ENCODE measurements around the gene FUT8. TPM values are rescaled to one million over a fixed set of nuclear protein-coding genes. Genes with fewer than 3 reads are reported as not detected.

Gene FUT8
- 29.6 TPM for polyA plus RNA-seq (2013, experiment 1 of 2)
- 34.6 TPM for polyA plus RNA-seq (2013, experiment 2 of 2)

DNA sequence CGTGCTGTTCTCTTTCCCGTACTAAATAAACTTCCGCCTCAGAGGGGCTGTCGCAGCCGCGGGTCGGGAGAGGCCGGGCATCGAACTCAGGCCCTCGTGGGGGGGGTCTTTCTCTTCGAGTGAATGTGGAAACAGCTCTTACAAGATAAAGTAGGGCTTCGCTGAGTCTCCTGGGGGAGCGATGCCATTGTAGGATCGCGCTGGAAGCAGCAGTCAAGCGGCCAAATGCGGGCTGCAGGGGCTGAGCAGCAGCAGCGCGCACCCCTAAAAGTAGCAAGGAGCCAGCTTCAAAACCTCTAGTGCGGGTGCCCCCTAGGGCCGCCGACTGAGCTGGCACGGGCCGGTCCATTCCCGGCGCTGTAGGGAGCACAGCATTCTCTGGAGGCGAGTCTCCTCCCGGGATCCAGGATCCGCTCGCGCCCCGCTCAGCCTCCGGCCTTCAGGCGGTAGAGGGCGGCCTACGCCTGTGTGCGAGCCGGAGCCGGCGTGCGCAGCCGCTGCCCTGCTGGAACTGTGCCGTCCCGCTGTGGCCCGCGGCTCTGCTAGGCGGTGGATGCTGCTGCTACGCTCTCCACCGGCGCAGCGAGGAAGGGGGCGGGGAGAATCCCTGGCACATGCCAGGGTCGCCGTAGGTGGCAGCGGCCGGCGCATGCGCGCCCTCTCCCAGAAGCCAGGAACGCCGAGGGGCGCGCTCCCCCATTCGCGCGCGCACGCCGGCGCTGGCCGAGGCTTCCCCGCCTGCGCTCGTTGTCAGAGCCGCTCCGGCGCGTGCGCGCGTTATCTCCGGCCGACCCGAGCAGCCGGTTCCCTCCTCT is at the start of gene FUT8:
Gene FUT8, plus strand, starts transcription at position 699 of the 815 bp plus-strand sequence. CDS start 148,834 bp downstream, outside the sequence.
- H3K4me3 ChIP-seq (ENCODE audit: low read length), result peak within 1 kb of the TSS; percentile 84
- WGBS, result under 1% methylated on average over 85 of the region's 85 CpGs
- no peaks in the 10 kb centered on the region for H3K9me3 ChIP-seq (ENCODE audit: insufficient read depth, low read depth, low read length)
- peak within 1 kb of the TSS; percentile 93 for H3K27ac ChIP-seq (ENCODE audit: low read depth, low read length)
- H3K36me3 ChIP-seq (ENCODE audit: insufficient read depth, low read length), result no peaks in the 10 kb centered on the region
- H3K27me3 ChIP-seq (ENCODE audit: insufficient read depth, low read length), result no peaks in the 10 kb centered on the region
- H3K4me1 ChIP-seq (ENCODE audit: insufficient read depth, low read length), result peaks cover 15% of the 10 kb centered on the region
- peak within 1 kb of the TSS; percentile 86 for H3K9ac ChIP-seq (ENCODE audit: low read depth, low read length)

DNA sequence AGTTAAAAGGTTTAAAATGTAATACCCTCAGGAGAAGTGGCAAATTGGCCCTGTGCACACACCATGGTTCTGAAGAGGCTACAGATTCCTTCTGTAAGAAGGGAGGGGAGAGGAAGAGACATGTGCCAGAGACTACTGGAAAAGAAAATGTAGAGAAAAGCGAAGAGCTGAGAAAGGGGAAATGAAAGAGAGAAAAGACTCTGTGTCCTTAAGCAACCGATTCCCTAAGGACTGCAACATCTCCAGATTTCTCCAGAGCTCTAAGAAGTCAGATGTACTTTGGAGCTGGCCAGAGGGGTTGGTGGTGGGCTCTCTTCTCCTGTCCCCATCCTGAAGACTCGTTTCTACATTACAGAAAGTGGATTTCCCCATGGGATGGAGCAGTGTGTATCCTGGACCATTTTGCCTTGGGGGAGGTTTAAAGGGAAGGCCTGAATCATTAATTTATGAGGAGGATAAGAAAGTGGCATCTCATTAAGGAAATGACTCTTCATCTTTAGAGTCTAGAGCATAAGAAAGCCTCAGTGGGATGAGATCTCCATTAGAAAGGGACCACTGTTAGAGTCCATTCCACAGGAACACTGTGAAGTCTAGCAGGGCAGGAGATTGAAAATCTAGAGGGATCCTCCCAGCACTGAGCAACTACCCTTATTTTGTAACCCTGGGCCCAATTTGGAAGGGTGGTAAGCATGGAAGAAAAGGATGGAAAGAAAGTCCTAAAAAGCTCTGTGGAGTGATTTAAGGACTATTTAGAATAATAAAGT is 45.5 kb upstream of the FUT8 start:
- Histone ChIP-seq H3K9ac (ENCODE audit: low read depth, low read length) (no peak overlapping the region), H3K4me3 (ENCODE audit: low read length) (no peak overlapping the region), H3K9me3 (ENCODE audit: insufficient read depth, low read depth, low read length) (no peaks in the 10 kb centered on the region), H3K4me1 (ENCODE audit: insufficient read depth, low read length) (peaks cover 28% of the 10 kb centered on the region), H3K36me3 (ENCODE audit: insufficient read depth, low read length) (no peaks in the 10 kb centered on the region), H3K27me3 (ENCODE audit: insufficient read depth, low read length) (no peaks in the 10 kb centered on the region), H3K27ac (ENCODE audit: low read depth, low read length) (peak overlapping the region; percentile 74)
- WGBS, result 90% methylated on average over 3 of the region's 3 CpGs

DNA sequence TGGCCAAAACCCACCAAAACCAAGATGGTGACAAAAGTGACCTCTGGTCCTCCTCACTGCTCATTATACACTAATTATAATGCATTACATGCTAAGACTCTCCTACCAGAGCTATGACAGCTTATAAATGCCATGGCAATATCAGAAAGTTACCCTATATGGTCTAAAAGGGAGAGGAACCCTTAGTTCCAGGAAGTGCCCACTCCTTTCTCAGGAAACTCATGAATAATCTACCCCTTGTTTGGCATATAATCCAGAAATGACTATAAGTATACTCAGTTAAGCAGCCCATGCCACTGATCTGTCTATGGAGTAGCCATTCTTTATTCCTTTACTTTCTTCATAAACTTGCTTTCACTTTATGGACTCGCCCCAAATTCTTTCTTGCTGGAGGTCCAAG is 43.0 kb upstream of the FUT8 start:
- WGBS, result 90% methylated on average over 1 of the region's 1 CpG

DNA sequence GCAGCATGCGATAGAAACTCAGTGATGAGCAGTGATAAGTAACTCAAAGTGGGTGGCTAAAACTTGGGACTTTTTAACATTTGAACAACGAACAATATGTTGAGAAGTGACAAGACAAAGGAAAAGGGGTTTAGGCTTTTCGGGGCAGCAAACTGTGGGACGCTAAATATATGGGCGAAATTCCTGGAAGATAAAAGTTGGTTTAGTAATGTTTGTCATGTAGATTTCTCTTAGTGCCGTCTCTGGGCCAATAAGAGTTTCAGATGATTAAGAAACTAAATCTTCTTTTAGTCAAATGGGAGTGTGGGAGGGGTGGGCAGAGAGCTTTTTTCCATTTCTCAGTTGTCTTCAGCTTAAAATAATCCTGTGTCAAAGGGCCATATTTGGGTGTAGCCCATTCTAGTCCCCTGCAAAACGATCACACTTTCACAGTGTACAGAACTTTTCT is 41.7 kb upstream of the FUT8 start:
- Histone ChIP-seq H3K9me3 (ENCODE audit: insufficient read depth, low read depth, low read length) (no peaks in the 10 kb centered on the region), H3K27me3 (ENCODE audit: insufficient read depth, low read length) (no peaks in the 10 kb centered on the region), H3K36me3 (ENCODE audit: insufficient read depth, low read length) (no peaks in the 10 kb centered on the region), H3K27ac (ENCODE audit: low read depth, low read length) (peak overlapping the region; percentile 59; the same call in 1 of the 2 replicates), H3K9ac (ENCODE audit: low read depth, low read length) (no peak overlapping the region), H3K4me3 (ENCODE audit: low read length) (no peak overlapping the region), H3K4me1 (ENCODE audit: insufficient read depth, low read length) (peaks cover 28% of the 10 kb centered on the region)
- 41% methylated on average over 6 of the region's 7 CpGs for WGBS

More for the DNA sequence above, 43.0 kb upstream of the FUT8 start:
- Histone ChIP-seq H3K27ac (ENCODE audit: low read depth, low read length) (no peak overlapping the region), H3K27me3 (ENCODE audit: insufficient read depth, low read length) (no peaks in the 10 kb centered on the region), H3K9me3 (ENCODE audit: insufficient read depth, low read depth, low read length) (no peaks in the 10 kb centered on the region), H3K9ac (ENCODE audit: low read depth, low read length) (no peak overlapping the region), H3K4me1 (ENCODE audit: insufficient read depth, low read length) (peaks cover 28% of the 10 kb centered on the region), H3K36me3 (ENCODE audit: insufficient read depth, low read length) (no peaks in the 10 kb centered on the region), H3K4me3 (ENCODE audit: low read length) (no peak overlapping the region)

DNA sequence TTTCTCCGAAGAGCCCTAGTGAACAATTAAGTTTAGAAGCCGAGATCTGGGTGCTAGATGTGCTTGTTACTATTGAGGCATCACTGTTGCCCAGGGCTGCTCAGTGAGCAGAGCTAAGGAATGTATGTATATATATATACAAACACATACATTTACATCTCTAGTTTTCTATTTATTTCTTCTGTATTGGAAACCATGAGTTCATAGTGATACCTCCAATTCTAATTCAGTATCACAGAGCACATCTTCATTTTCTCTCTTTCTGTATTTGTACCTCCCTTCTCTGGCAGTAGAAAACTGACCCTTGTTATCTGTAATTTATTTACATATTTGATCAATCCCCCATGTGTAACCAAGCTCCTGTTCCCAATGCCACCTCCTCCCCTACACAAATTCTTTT is 40.7 kb upstream of the FUT8 start:
- WGBS, result 93% methylated on average over 2 of the region's 2 CpGs

DNA sequence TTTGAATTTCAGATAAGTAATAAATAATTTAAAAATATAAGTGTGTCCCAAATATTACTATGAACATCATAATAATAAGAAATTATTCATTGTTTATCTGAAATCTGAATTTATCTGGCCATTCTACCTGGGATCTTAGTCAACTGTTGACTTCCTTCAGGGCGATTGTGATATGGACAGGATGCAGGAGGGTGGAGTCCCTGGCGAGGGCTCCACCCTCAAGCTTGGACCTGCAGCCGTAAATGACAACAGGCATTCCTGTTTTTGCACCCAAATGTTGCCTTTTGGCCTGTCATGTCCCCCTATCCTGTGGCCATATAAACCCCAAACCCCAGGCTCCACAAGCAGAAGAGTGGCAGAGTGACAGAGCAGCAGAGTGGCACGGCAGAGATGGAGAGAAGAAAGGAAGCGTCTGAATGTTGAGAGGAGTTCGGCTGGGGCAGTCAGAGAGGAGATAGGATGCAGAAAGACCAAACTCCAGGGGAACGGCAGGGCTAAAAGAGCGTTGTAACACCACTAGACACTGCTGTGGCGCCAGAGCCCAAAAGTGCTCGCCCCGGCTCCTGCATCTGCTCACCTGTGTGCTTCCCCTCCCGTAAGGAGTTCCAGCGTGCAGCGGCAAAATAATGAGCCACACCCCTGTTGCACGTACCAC is 39.4 kb upstream of the FUT8 start:
- no peaks in the 10 kb centered on the region for H3K9me3 ChIP-seq (ENCODE audit: insufficient read depth, low read depth, low read length)
- no peaks in the 10 kb centered on the region for H3K27me3 ChIP-seq (ENCODE audit: insufficient read depth, low read length)
- H3K4me1 ChIP-seq (ENCODE audit: insufficient read depth, low read length), result peaks cover 13% of the 10 kb centered on the region
- H3K4me3 ChIP-seq (ENCODE audit: low read length), result no peak overlapping the region
- no peaks in the 10 kb centered on the region for H3K36me3 ChIP-seq (ENCODE audit: insufficient read depth, low read length)
- no peak overlapping the region for H3K9ac ChIP-seq (ENCODE audit: low read depth, low read length)
- no peak overlapping the region for H3K27ac ChIP-seq (ENCODE audit: low read depth, low read length)
- 89% methylated on average over 15 of the region's 15 CpGs for WGBS

More for the DNA sequence above, 40.7 kb upstream of the FUT8 start:
- H3K27me3 ChIP-seq (ENCODE audit: insufficient read depth, low read length), result no peaks in the 10 kb centered on the region
- no peak overlapping the region for H3K4me3 ChIP-seq (ENCODE audit: low read length)
- peaks cover 22% of the 10 kb centered on the region for H3K4me1 ChIP-seq (ENCODE audit: insufficient read depth, low read length)
- H3K27ac ChIP-seq (ENCODE audit: low read depth, low read length), result no peak overlapping the region
- no peaks in the 10 kb centered on the region for H3K36me3 ChIP-seq (ENCODE audit: insufficient read depth, low read length)
- H3K9me3 ChIP-seq (ENCODE audit: insufficient read depth, low read depth, low read length), result no peaks in the 10 kb centered on the region
- H3K9ac ChIP-seq (ENCODE audit: low read depth, low read length), result no peak overlapping the region

DNA sequence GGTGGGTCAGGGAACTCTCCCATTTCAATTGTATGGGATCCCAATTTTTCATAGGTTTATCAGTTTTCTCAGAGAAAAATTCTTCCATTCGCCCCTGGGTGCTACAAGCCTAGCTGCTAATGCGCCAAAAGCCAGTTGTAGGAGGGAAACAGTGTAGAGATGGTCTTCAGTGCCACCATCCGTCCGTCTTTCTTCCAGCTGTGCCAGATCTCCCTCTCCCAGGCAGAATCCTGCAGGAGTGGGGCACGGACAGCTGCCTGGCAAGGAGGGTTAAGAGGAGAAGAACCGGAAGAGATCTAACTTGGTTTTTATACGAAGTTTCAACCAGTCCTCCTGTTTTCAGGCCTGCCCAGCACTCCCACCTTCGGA is 38.9 kb upstream of the FUT8 start:
- Histone ChIP-seq H3K4me1 (ENCODE audit: insufficient read depth, low read length) (peaks cover 13% of the 10 kb centered on the region), H3K9me3 (ENCODE audit: insufficient read depth, low read depth, low read length) (no peaks in the 10 kb centered on the region), H3K27ac (ENCODE audit: low read depth, low read length) (no peak overlapping the region), H3K27me3 (ENCODE audit: insufficient read depth, low read length) (no peaks in the 10 kb centered on the region), H3K36me3 (ENCODE audit: insufficient read depth, low read length) (no peaks in the 10 kb centered on the region), H3K4me3 (ENCODE audit: low read length) (no peak overlapping the region), H3K9ac (ENCODE audit: low read depth, low read length) (no peak overlapping the region)
- WGBS, result 90% methylated on average over 8 of the region's 8 CpGs

DNA sequence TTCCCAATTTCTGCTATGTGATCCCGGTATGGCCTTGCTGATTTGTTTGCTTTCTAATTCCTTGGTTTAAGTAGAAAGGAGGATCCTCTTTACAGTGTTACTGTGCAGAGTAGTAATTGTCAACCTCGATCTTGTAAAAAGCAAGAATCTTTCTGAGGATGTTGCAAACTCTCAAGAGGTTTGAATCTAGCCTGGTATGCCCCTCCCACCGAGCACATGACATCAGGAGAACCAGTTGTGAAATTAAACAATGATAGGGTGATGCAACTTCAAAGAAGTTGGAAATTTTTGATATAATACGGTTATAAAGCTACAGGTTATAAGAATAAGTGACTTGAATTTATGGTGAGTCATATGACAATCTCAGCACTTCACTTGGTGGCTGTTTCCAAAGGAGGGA is 35.0 kb upstream of the FUT8 start:
- H3K4me1 ChIP-seq (ENCODE audit: insufficient read depth, low read length), result no peaks in the 10 kb centered on the region
- no peak overlapping the region for H3K4me3 ChIP-seq (ENCODE audit: low read length)
- H3K27ac ChIP-seq (ENCODE audit: low read depth, low read length), result no peak overlapping the region
- no peaks in the 10 kb centered on the region for H3K36me3 ChIP-seq (ENCODE audit: insufficient read depth, low read length)
- no peak overlapping the region for H3K9ac ChIP-seq (ENCODE audit: low read depth, low read length)
- H3K27me3 ChIP-seq (ENCODE audit: insufficient read depth, low read length), result no peaks in the 10 kb centered on the region
- H3K9me3 ChIP-seq (ENCODE audit: insufficient read depth, low read depth, low read length), result no peaks in the 10 kb centered on the region
- WGBS, result 96% methylated on average over 4 of the region's 4 CpGs

DNA sequence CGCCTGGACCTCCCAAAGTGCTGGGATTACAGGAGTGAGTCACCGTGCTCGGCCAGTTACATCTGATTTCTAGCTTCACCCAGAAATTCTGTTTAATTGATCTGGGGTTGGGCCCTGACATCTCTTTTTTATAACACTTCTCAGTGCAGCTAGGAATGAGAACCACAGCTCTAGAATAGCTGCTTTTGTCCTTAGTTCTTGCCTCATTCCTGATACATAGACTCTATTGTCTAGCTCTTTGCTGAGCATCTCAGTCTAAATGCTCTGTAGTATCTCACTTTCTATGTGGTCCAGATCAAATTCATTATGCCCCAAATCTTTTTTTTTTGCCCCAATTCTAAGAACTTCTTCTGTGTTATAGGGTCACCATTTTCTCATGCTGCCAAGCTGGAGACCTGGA is 29.9 kb upstream of the FUT8 start:
- no peak overlapping the region for H3K9ac ChIP-seq (ENCODE audit: low read depth, low read length)
- H3K27me3 ChIP-seq (ENCODE audit: insufficient read depth, low read length), result no peaks in the 10 kb centered on the region
- H3K9me3 ChIP-seq (ENCODE audit: insufficient read depth, low read depth, low read length), result no peaks in the 10 kb centered on the region
- 95% methylated on average over 3 of the region's 3 CpGs for WGBS
- no peak overlapping the region for H3K4me3 ChIP-seq (ENCODE audit: low read length)
- no peak overlapping the region for H3K27ac ChIP-seq (ENCODE audit: low read depth, low read length)
- no peaks in the 10 kb centered on the region for H3K4me1 ChIP-seq (ENCODE audit: insufficient read depth, low read length)
- H3K36me3 ChIP-seq (ENCODE audit: insufficient read depth, low read length), result no peaks in the 10 kb centered on the region

DNA sequence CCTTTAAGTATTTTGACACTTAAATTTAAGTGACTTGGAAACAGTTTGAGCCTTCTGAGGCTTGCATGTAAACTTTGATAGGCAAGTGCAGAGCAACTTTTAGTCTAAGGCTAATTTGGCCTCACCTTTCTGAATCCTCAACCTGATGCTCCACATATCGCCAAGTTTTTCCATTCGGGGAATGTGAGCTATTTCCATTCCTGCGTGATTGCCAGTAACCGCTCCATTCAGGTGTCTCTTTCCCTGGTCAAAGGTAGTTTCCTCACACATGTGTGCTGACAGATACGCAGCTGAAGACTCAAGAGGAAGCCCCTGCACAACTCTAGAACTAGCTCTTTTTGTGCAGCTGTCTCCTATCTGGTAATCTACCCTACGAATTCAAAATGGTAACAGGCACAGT is 25.4 kb upstream of the FUT8 start:
- WGBS, result 90% methylated on average over 6 of the region's 6 CpGs
- Histone ChIP-seq H3K9ac (ENCODE audit: low read depth, low read length) (no peak overlapping the region), H3K27ac (ENCODE audit: low read depth, low read length) (no peak overlapping the region), H3K9me3 (ENCODE audit: insufficient read depth, low read depth, low read length) (no peaks in the 10 kb centered on the region), H3K4me1 (ENCODE audit: insufficient read depth, low read length) (no peaks in the 10 kb centered on the region), H3K4me3 (ENCODE audit: low read length) (no peak overlapping the region), H3K36me3 (ENCODE audit: insufficient read depth, low read length) (no peaks in the 10 kb centered on the region), H3K27me3 (ENCODE audit: insufficient read depth, low read length) (no peaks in the 10 kb centered on the region)

DNA sequence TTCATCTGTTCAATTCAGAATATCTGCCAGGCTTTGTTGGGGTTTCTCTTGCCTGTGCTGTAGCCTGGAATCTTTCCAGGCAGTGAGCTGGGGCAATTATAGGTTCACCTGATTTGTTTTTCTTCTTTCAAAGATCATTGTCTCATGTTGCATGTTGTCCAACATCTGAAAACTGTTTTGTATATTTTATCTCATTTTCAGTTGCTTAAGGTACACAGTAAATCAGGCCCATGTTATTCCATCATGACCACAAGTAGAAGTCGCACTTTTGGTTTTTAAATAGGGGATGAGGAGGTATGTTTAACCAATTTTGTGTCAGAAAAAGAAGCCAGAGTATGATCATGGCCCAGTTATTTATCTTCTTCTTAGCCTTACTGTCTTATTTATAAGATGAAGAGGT is 24.9 kb upstream of the FUT8 start:
- no peaks in the 10 kb centered on the region for H3K36me3 ChIP-seq (ENCODE audit: insufficient read depth, low read length)
- no peak overlapping the region for H3K4me3 ChIP-seq (ENCODE audit: low read length)
- WGBS, result 100% methylated on average over 1 of the region's 1 CpG
- H3K9me3 ChIP-seq (ENCODE audit: insufficient read depth, low read depth, low read length), result no peaks in the 10 kb centered on the region
- H3K4me1 ChIP-seq (ENCODE audit: insufficient read depth, low read length), result no peaks in the 10 kb centered on the region
- H3K27ac ChIP-seq (ENCODE audit: low read depth, low read length), result no peak overlapping the region
- H3K27me3 ChIP-seq (ENCODE audit: insufficient read depth, low read length), result no peaks in the 10 kb centered on the region
- no peak overlapping the region for H3K9ac ChIP-seq (ENCODE audit: low read depth, low read length)

Data from HUES64 (cell line).